Astrocyte of the spinal cord (primary cell): Measurements from ENCODE around the gene GTF2H3.
A peak's percentile ranks its signal among the peaks of the same experiment; 100 is the strongest.

Experiments
- DNase-seq: peaks from one replicate; pipeline ENCODE4 v3.0.0; 2011; ENCODE audit warnings: low read depth, low spot score
- H3K4me3 ChIP-seq: 2 replicates; pipeline ENCODE4 v1.5.1; 2011; ENCODE audit warnings: low read depth, mild to moderate bottlenecking, low read length, moderate library complexity
- in situ Hi-C: cut with HindIII; loops from 2 replicates; pipeline ENCODE4 v1.10.0; 2017; ENCODE audit warnings: low sequenced_read_pairs
- TF ChIP-seq, protein P1 (sequence below): IDR thresholded peaks from 2 replicates; pipeline ENCODE4 v1.5.1; 2012; ENCODE audit warnings: low read depth, mild to moderate bottlenecking, low read length, inconsistent platforms

The GTF2H3 gene

GRCh38 chr12:123633379-123634141 is at the start of gene GTF2H3, which contains the start of gene EIF2B1:
TSS of gene GTF2H3 (plus strand) at chr12:123633829. CDS start at chr12:123633860, 31 bp downstream.
TSS of gene EIF2B1 (minus strand) at chr12:123633686. CDS start at chr12:123633557, 129 bp downstream.
- DNase-seq = peak; percentile 97
- TF ChIP-seq, protein P1, sequence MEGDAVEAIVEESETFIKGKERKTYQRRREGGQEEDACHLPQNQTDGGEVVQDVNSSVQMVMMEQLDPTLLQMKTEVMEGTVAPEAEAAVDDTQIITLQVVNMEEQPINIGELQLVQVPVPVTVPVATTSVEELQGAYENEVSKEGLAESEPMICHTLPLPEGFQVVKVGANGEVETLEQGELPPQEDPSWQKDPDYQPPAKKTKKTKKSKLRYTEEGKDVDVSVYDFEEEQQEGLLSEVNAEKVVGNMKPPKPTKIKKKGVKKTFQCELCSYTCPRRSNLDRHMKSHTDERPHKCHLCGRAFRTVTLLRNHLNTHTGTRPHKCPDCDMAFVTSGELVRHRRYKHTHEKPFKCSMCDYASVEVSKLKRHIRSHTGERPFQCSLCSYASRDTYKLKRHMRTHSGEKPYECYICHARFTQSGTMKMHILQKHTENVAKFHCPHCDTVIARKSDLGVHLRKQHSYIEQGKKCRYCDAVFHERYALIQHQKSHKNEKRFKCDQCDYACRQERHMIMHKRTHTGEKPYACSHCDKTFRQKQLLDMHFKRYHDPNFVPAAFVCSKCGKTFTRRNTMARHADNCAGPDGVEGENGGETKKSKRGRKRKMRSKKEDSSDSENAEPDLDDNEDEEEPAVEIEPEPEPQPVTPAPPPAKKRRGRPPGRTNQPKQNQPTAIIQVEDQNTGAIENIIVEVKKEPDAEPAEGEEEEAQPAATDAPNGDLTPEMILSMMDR = no peak
- in situ Hi-C loops = no loop called here
- H3K4me3 ChIP-seq = peak within 1 kb of the TSS; percentile 96

- H3K4me3 ChIP-seq = no peak overlapping the region
- DNase-seq = peak; percentile 59
- in situ Hi-C loops = no loop called here
- TF ChIP-seq, protein P1 = no peak
Observed at GRCh38 chr12:123591702-123592481, 41.7 kb upstream of the GTF2H3 start.

DNA sequence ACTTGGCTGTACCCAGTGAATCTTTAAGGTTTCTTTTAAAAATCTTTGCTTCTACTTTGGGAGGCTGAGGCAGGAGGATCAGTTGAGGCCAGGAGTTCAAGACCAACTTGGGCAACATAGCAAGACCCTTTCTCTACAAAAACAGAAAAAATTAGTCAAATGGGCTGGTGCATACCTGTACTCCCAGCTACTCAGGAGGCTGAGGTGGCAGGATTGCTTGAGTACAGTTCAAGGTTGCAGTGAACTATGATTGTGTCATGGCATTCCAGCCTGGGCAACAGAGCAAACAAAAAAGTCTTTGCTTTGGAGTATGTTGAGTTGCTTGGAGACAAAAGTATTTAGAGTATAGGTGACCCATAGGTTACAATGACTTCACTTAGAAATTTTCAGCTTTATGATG is 37.9 kb upstream of the GTF2H3 start:
- in situ Hi-C loops = no loop called here
- DNase-seq = no peak
- TF ChIP-seq, protein P1 = no peak
- H3K4me3 ChIP-seq = no peak overlapping the region

- in situ Hi-C loops = no loop called here
- H3K4me3 ChIP-seq = no peak overlapping the region
- TF ChIP-seq, protein P1 = no peak
Observed at GRCh38 chr12:123597100-123597499, 36.5 kb upstream of the GTF2H3 start.

DNA sequence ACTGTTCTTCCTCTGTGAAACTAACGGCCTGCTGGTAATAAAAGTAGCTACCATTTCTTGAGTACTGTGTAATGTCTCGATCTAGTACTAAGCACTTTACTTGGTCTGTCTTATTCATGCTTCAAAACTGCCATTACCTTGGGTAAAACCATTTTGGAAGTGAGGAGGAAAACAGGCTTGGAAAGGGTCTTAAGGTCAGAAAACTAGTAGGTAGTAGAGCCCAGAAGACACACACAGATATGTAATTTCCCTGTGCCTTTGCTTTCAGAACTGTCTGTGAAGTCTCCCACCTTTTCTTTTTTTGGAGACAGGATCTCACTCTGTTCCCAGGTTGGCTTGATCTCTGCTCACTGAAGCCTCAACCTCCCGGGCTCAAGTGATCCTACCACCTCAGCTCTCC is 35.1 kb upstream of the GTF2H3 start:
- no peak overlapping the region for H3K4me3 ChIP-seq
- no peak for DNase-seq
- TF ChIP-seq, protein P1 = no peak
- in situ Hi-C loops = no loop called here

More at GRCh38 chr12:123597100-123597499, 36.5 kb upstream of the GTF2H3 start:
- no peak for DNase-seq

GRCh38 chr12:123599310-123599709 is 34.3 kb upstream of the GTF2H3 start:
- no peak overlapping the region for H3K4me3 ChIP-seq
- TF ChIP-seq, protein P1 = no peak
- no peak for DNase-seq
- in situ Hi-C loops = no loop called here
